Dendritic cell treated with granulocyte-macrophage colony-stimulating factor and Interleukin-4, amounts not matched to agents 40 ng/mL and 50 ng/mL, for 4 days (primary cell): Measurements from ENCODE around the gene SMAGP.
A peak's percentile ranks its signal among the peaks of the same experiment; 100 is the strongest.
"Not testable (repeated sequence)": the region's sequence is repeated elsewhere in the genome, so short reads cannot be mapped to it uniquely, and the experiment has no call there.

Experiments used
- H3K27ac Mint-ChIP-seq: one replicate; pipeline ENCODE4 v1.8.0; 2022; ENCODE audit warnings: mild to moderate bottlenecking, mixed read lengths
- H3K27me3 Mint-ChIP-seq: one replicate; pipeline ENCODE4 v1.8.0; 2022; ENCODE audit warnings: mild to moderate bottlenecking, mixed read lengths
- H3K36me3 Mint-ChIP-seq: one replicate; pipeline ENCODE4 v1.8.0; 2022; ENCODE audit warnings: low read depth, mixed read lengths
- H3K4me1 Mint-ChIP-seq: one replicate; pipeline ENCODE4 v1.8.0; 2022; ENCODE audit warnings: low read depth, mixed read lengths
- H3K4me3 Mint-ChIP-seq: one replicate; pipeline ENCODE4 v1.8.0; 2022; ENCODE audit warnings: mild to moderate bottlenecking, moderate library complexity, mixed read lengths
- H3K9me3 Mint-ChIP-seq: one replicate; pipeline ENCODE4 v1.8.0; 2022; ENCODE audit warnings: mixed read lengths
- intact Hi-C: fragments of 100-400 bp; cut with micrococcal nuclease; formaldehyde crosslinking; loops from one replicate; pipeline ENCODE4 v1.15.0; 2022

SMAGP gene

GRCh38 chr12:51246254-51246853 is 23.9 kb downstream of the SMAGP start:
- Mint-ChIP-seq H3K36me3 (peaks cover 52% of the 10 kb centered on the region), H3K4me1 (peaks cover 65% of the 10 kb centered on the region), H3K27ac (peak overlapping the region; percentile 78), H3K27me3 (peaks cover 25% of the 10 kb centered on the region), H3K4me3 (peak overlapping the region; percentile 41), H3K9me3 (no peaks in the 10 kb centered on the region)
- intact Hi-C loops: loop anchor here (10.0 kb wide), 1 partner anchor 162 kb away; the partner anchor contains the start of gene CSRNP2

GRCh38 chr12:51245476-51246253 is 24.6 kb downstream of the SMAGP start:
- Mint-ChIP-seq H3K4me3 (peak overlapping the region; percentile 37), H3K4me1 (peaks cover 71% of the 10 kb centered on the region), H3K9me3 (no peaks in the 10 kb centered on the region), H3K27ac (peak overlapping the region; percentile 78), H3K36me3 (peaks cover 59% of the 10 kb centered on the region), H3K27me3 (peaks cover 23% of the 10 kb centered on the region)
- intact Hi-C loops: loop anchor here (10.0 kb wide), 1 partner anchor 161 kb away; the partner anchor contains the start of gene CSRNP2

- H3K27me3 Mint-ChIP-seq: peaks cover 17% of the 10 kb centered on the region
- no peaks in the 10 kb centered on the region for H3K9me3 Mint-ChIP-seq
- H3K4me1 Mint-ChIP-seq: peaks cover 82% of the 10 kb centered on the region
- H3K4me3 Mint-ChIP-seq: no peak overlapping the region
- peaks cover 73% of the 10 kb centered on the region for H3K36me3 Mint-ChIP-seq
- intact Hi-C loops: loop anchor here (10.0 kb wide), 1 partner anchor 159 kb away; the partner anchor contains the start of gene CSRNP2
- H3K27ac Mint-ChIP-seq: no peak overlapping the region
Observed at GRCh38 chr12:51244269-51244668, 25.9 kb downstream of the SMAGP start.

- H3K9me3 Mint-ChIP-seq: no peaks in the 10 kb centered on the region
- H3K4me1 Mint-ChIP-seq: peaks cover 81% of the 10 kb centered on the region
- peak overlapping the region; percentile 42 for H3K4me3 Mint-ChIP-seq
- peak overlapping the region; percentile 85 for H3K27ac Mint-ChIP-seq
- intact Hi-C loops: loop anchor here (10.0 kb wide), 1 partner anchor 158 kb away; the partner anchor contains the start of gene CSRNP2
- H3K36me3 Mint-ChIP-seq: peaks cover 78% of the 10 kb centered on the region
- peaks cover 7% of the 10 kb centered on the region for H3K27me3 Mint-ChIP-seq
Observed at GRCh38 chr12:51242876-51243275, 27.3 kb downstream of the SMAGP start.

DNA sequence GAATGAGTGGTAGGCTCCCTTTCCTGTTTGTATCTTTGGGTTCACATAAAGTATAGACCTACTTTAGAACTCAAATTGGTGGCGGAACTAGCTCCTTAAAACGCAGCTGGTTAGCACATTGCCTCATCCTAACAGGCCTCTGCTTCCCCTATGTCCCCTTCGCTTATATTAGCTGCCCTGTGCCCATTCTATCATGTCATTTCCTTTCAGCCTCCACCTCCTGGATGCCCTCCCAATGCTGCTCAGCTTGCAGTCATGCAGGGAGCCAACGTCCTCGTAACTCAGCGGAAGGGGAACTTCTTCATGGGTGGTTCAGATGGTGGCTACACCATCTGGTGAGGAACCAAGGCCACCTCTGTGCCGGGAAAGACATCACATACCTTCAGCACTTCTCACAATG is 28.1 kb downstream of the SMAGP start:
- peaks cover 78% of the 10 kb centered on the region for H3K36me3 Mint-ChIP-seq
- peaks cover 76% of the 10 kb centered on the region for H3K4me1 Mint-ChIP-seq
- H3K9me3 Mint-ChIP-seq: no peaks in the 10 kb centered on the region
- H3K4me3 Mint-ChIP-seq: peak overlapping the region; percentile 34
- no peaks in the 10 kb centered on the region for H3K27me3 Mint-ChIP-seq
- H3K27ac Mint-ChIP-seq: peak overlapping the region; percentile 85
- intact Hi-C loops: loop anchor here (10.0 kb wide), 1 partner anchor 157 kb away; the partner anchor contains the start of gene CSRNP2

- Mint-ChIP-seq H3K4me3 (no peak overlapping the region), H3K9me3 (no peaks in the 10 kb centered on the region), H3K27me3 (no peaks in the 10 kb centered on the region), H3K36me3 (peaks cover 78% of the 10 kb centered on the region), H3K27ac (no peak overlapping the region), H3K4me1 (peaks cover 64% of the 10 kb centered on the region)
- intact Hi-C loops: loop anchor here (10.0 kb wide), 1 partner anchor 156 kb away; the partner anchor contains the start of gene CSRNP2
Observed at GRCh38 chr12:51240971-51241370, 29.2 kb downstream of the SMAGP start.

DNA sequence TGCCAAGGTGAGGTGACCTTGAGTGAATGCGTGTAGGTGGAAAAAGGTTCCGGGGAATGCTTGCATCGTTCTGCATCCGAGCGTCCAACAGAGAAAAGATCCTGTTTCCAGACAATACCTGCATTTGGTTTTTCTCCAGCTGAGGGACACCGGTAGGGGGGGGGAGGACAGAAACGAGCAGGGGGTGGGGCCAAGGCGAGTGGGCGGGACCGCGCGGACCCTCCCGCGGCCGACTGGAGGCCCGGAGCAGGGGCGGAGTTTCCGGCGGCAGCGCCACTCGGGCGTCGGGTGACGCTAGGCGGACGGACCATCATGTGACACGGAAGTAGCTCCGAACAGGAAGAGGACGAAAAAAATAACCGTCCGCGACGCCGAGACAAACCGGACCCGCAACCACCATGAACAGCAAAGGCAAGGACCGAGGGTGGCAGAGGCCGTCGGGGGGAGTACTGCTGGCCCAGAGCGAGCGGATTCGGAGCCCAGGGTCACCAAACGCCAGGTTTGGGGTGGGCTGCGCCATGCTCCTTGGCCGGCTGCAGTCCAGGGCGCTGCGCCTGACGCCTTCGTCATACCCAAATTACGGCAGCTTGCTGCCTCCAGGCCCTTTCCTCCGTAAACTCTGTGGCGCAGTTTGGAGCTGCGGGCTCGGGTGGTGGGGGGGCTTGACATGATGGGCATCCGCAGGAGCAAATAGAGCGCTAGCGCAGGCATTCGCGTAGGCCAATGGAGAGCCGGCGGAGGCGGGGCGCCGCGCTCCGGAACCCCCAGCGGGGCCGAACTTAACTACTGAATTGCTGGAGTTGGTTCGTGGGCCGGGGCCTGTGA is 31.5 kb downstream of the SMAGP start, which contains the start of gene DAZAP2:
TSS of gene DAZAP2 (plus strand) at position 317 of the 825 bp plus-strand sequence. CDS start at position 399, 82 bp downstream.
- peaks cover 56% of the 10 kb centered on the region for H3K36me3 Mint-ChIP-seq
- peak within 1 kb of the TSS; percentile 85 for H3K4me3 Mint-ChIP-seq
- peaks cover 45% of the 10 kb centered on the region for H3K4me1 Mint-ChIP-seq
- peak within 1 kb of the TSS; percentile 99 for H3K27ac Mint-ChIP-seq
- intact Hi-C loops: loop anchor here (1.0 kb wide), 1 partner anchor 65 kb away; the partner anchor contains the start of gene TFCP2
- H3K9me3 Mint-ChIP-seq: no peaks in the 10 kb centered on the region
- H3K27me3 Mint-ChIP-seq: peaks cover 2% of the 10 kb centered on the region

DNA sequence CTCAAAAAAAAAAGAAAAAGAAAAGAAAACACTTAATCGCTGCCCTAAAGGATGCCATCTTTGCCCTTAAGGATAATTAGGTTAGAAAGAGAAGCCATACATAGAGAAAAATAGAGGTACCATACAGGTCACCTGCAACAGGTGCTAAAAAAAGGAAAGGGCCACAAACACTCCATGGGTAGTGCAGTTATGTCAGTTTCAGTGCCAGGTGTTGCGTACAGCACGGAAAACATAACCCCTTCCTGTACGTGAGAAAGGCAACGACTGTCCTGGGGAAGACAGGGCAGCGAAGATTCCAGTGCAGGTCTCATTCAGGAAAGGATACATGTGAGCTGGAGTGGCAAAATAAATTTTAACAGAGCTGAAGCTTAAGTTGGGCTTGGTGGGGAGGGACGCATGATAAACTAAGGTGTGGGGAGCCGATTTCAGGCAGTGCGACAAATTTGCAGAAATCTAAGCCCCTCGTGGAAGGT is 32.1 kb downstream of the SMAGP start:
- Mint-ChIP-seq H3K4me1 (peaks cover 43% of the 10 kb centered on the region), H3K36me3 (peaks cover 50% of the 10 kb centered on the region), H3K9me3 (no peaks in the 10 kb centered on the region), H3K27ac (peak overlapping the region; percentile 99), H3K4me3 (peak overlapping the region; percentile 85), H3K27me3 (peaks cover 2% of the 10 kb centered on the region)
- intact Hi-C loops: no loop called here

DNA sequence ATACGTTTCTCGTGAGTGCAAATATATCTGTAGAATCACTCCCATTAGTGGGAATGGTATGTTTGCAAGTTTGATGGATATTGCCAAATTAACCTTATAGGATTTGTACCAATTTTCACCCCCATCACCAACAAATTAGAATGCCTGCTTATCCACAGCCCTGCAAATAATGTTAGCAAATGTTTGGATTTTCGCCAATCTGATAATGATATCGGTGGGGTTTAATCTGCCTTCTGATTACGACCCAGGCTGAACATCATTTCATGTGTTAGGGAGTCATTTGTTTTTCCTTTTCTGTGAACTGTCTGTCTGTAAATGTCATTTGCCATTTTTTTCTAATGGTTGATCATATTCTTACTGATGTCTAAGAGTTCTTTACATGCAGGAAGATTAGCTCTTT is 35.7 kb downstream of the SMAGP start:
- Mint-ChIP-seq H3K27ac (no peak overlapping the region), H3K4me1 (peaks cover 9% of the 10 kb centered on the region), H3K36me3 (peaks cover 14% of the 10 kb centered on the region), H3K4me3 (no peak overlapping the region), H3K9me3 (no peaks in the 10 kb centered on the region), H3K27me3 (peaks cover 2% of the 10 kb centered on the region)
- intact Hi-C loops: no loop called here

DNA sequence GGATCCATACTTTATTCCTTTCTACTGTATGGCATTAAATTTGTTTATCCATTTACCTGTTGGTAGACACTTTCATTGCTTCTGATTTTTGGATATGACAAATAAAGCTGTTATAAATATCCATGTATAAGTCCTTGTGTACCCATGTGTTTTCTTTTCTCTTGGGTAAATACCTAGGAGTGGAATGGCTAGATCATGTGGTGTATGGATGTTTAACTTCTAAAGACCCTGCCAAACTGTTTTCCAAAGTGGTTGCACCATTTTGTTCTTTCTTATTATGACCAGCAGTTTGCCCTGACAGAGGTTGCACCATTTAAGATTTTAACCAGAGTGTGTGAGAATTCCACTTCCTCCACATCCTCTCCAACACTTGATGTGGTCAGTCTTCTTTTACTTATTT is 37.6 kb downstream of the SMAGP start:
- H3K4me1 Mint-ChIP-seq: peaks cover under 1% of the 10 kb centered on the region
- intact Hi-C loops: no loop called here
- no peak overlapping the region for H3K4me3 Mint-ChIP-seq
- peaks cover 2% of the 10 kb centered on the region for H3K27me3 Mint-ChIP-seq
- H3K27ac Mint-ChIP-seq: no peak overlapping the region
- no peaks in the 10 kb centered on the region for H3K9me3 Mint-ChIP-seq
- no peaks in the 10 kb centered on the region for H3K36me3 Mint-ChIP-seq

- H3K27me3 Mint-ChIP-seq: no peaks in the 10 kb centered on the region
- no peak overlapping the region for H3K4me3 Mint-ChIP-seq
- no peaks in the 10 kb centered on the region for H3K4me1 Mint-ChIP-seq
- H3K9me3 Mint-ChIP-seq: no peaks in the 10 kb centered on the region
- intact Hi-C loops: no loop called here
- no peaks in the 10 kb centered on the region for H3K36me3 Mint-ChIP-seq
- no peak overlapping the region for H3K27ac Mint-ChIP-seq
Observed at GRCh38 chr12:51229116-51229809, 41.0 kb downstream of the SMAGP start.

DNA sequence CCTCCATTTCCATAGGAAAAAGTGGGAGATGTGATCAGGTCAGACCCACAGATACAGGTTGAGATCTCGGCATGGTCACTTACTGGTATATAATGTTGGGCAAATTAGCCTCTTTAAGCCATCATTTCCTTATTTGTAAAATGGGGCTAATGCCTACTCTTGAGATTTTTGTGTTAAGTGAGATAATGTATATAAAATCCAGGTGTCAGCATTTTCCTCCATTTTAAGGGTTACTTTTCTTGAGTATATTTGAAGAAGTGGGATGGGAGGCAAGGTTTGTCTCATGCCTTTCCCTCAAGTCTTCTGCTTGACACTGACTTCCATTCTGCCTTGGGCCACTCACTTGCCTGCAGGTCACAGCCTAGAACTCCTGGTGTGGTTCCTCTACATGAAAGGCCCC is 42.3 kb downstream of the SMAGP start:
- intact Hi-C loops: no loop called here
- no peak overlapping the region for H3K27ac Mint-ChIP-seq
- H3K27me3 Mint-ChIP-seq: no peaks in the 10 kb centered on the region
- H3K36me3 Mint-ChIP-seq: no peaks in the 10 kb centered on the region
- H3K9me3 Mint-ChIP-seq: no peaks in the 10 kb centered on the region
- H3K4me3 Mint-ChIP-seq: no peak overlapping the region
- H3K4me1 Mint-ChIP-seq: no peaks in the 10 kb centered on the region

DNA sequence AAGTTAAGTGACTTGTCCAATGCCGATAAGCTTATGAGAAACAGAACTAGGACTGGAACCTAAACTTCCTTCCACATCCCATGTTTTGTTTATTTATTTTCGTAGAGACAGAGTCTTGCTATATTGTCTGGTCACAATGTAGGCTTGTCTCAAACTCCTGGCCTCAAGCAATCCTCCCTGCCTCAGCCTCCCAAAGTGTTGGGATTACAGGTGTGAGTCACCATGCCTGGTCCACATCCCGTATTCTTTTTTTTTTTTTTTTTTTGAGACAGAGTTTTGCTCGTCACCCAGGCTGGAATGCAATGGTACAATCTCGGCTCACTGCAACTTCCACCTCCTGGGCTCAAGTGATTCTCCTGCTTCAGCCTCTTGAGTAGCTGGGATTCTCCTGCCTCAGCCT is 43.1 kb downstream of the SMAGP start:
- intact Hi-C loops, H3K27me3 Mint-ChIP-seq, H3K36me3 Mint-ChIP-seq, H3K27ac Mint-ChIP-seq, H3K4me3 Mint-ChIP-seq, H3K9me3 Mint-ChIP-seq, H3K4me1 Mint-ChIP-seq: not testable (repeated sequence)
